CD14-positive monocyte (primary cell): ENCODE results near the gene AGFG2. TPM values are rescaled to one million over a fixed set of nuclear protein-coding genes. Genes with fewer than 3 reads are reported as not detected.

Experiments used
- DNase-seq, 3 donors: peaks; one replicate each; pipeline ENCODE4 v3.0.0-alpha.2; 2011 to 2022
- H2AFZ ChIP-seq: 2 replicates; pipeline ENCODE4 v1.6.0; 2012; ENCODE audit warnings: mild to moderate bottlenecking, low read depth, low read length, inconsistent platforms; ENCODE audit not compliant: insufficient read depth, poor library complexity, severe bottlenecking
- H3K27ac ChIP-seq, 2 donors: 1 replicate in 1 of 2; 2 replicates in 1 of 2; pipeline ENCODE4 v1.5.1; 2012 to 2013; ENCODE audit warnings: low read length in 2 of 2, control low read depth in 1 of 2, inconsistent platforms in 1 of 2, low read depth in 1 of 2, mild to moderate bottlenecking in 1 of 2
- H3K27me3 ChIP-seq, 2 donors: one replicate each; pipeline versions ENCODE4 v1.6.0 to v1.6.1; 2011 to 2013; ENCODE audit warnings: low read length in 2 of 2; ENCODE audit not compliant: control insufficient read depth in 2 of 2, insufficient read depth in 2 of 2
- H3K36me3 ChIP-seq, 2 donors: replicated peaks in 1 of 2; 1 replicate in 1 of 2; 2 replicates in 1 of 2; pipeline versions ENCODE4 v1.5.1 to v1.6.1; 2012 to 2013; ENCODE audit warnings: low read length in 2 of 2, control low read depth in 1 of 2, inconsistent platforms in 1 of 2, mild to moderate bottlenecking in 1 of 2; ENCODE audit not compliant: insufficient read depth in 2 of 2, control insufficient read depth in 1 of 2
- H3K4me1 ChIP-seq, 2 donors: 1 replicate in 1 of 2; 2 replicates in 1 of 2; pipeline versions ENCODE4 v1.5.1 to v1.6.1; 2012 to 2013; ENCODE audit warnings: low read length in 2 of 2, control low read depth in 1 of 2, inconsistent platforms in 1 of 2, mild to moderate bottlenecking in 1 of 2, moderate library complexity in 1 of 2; ENCODE audit not compliant: insufficient read depth in 2 of 2, control insufficient read depth in 1 of 2
- H3K4me2 ChIP-seq: replicated peaks from 2 replicates; pipeline ENCODE3; 2012; ENCODE audit warnings: low read length, moderate library complexity, mild to moderate bottlenecking; ENCODE audit not compliant: poor library complexity, severe bottlenecking; ENCODE audit errors: extremely low read depth
- H3K4me3 ChIP-seq, 3 experiments: fragments of 200-600 bp in 1 of 3; sonication (generic) in 1 of 3; replicated peaks in 1 of 3; 1 replicate in 2 of 3; 2 replicates in 1 of 3; pipeline ENCODE4 v1.5.1; 2011 to 2013; ENCODE audit warnings: low read length in 3 of 3, mild to moderate bottlenecking in 3 of 3, control low read depth in 2 of 3, low read depth in 2 of 3, inconsistent platforms in 1 of 3, moderate library complexity in 1 of 3
- H3K79me2 ChIP-seq: 2 replicates; pipeline ENCODE4 v1.6.0; 2012; ENCODE audit warnings: mild to moderate bottlenecking, control low read depth, inconsistent platforms, low read length, moderate library complexity; ENCODE audit not compliant: insufficient read depth
- H3K9ac ChIP-seq: 2 replicates; pipeline ENCODE4 v1.6.0; 2017; ENCODE audit warnings: low read length, mild to moderate bottlenecking; ENCODE audit not compliant: insufficient read depth, poor library complexity, severe bottlenecking
- H3K9me3 ChIP-seq, 2 donors: replicated peaks in 1 of 2; 1 replicate in 1 of 2; 2 replicates in 1 of 2; pipeline versions ENCODE4 v1.5.1 to v1.6.1; 2012 to 2013; ENCODE audit warnings: low read length in 2 of 2, control low read depth in 1 of 2; ENCODE audit not compliant: control insufficient read depth in 1 of 2, insufficient read depth in 1 of 2
- H4K20me1 ChIP-seq: 2 replicates; pipeline ENCODE4 v1.6.0; 2012; ENCODE audit warnings: mild to moderate bottlenecking, low read length, control low read depth, moderate library complexity; ENCODE audit not compliant: insufficient read depth
- H3K27ac Mint-ChIP-seq, 7 donors: one replicate each; pipeline ENCODE4 v1.8.0; 2020; ENCODE audit warnings: mild to moderate bottlenecking in 7 of 7, mixed read lengths in 7 of 7, moderate library complexity in 6 of 7, inconsistent platforms in 2 of 7
- H3K27me3 Mint-ChIP-seq, 3 donors: one replicate each; pipeline ENCODE4 v1.8.0; 2021 to 2022; ENCODE audit warnings: low read depth in 3 of 3, mild to moderate bottlenecking in 3 of 3, mixed read lengths in 3 of 3, moderate library complexity in 3 of 3, inconsistent platforms in 1 of 3
- H3K36me3 Mint-ChIP-seq, 2 donors: one replicate each; pipeline ENCODE4 v1.8.0; 2020; ENCODE audit warnings: mixed read lengths in 2 of 2, inconsistent platforms in 1 of 2, mild to moderate bottlenecking in 1 of 2
- H3K4me1 Mint-ChIP-seq: one replicate; pipeline ENCODE4 v1.8.0; 2020; ENCODE audit warnings: mild to moderate bottlenecking, mixed read lengths
- H3K4me3 Mint-ChIP-seq, 2 donors: one replicate each; pipeline ENCODE4 v1.8.0; 2020; ENCODE audit warnings: mild to moderate bottlenecking in 2 of 2, mixed read lengths in 2 of 2, moderate library complexity in 1 of 2
- H3K9me3 Mint-ChIP-seq, 7 donors: one replicate each; pipeline ENCODE4 v1.8.0; 2020 to 2022; ENCODE audit warnings: mixed read lengths in 7 of 7, mild to moderate bottlenecking in 6 of 7, moderate library complexity in 6 of 7, inconsistent platforms in 2 of 7
- WGBS: methylation state at CpG from one replicate; pipeline ENCODE4 v1.1.5; 2013; ENCODE audit warnings: missing lambda C conversion rate; ENCODE audit not compliant: insufficient coverage; 5-methylcytosine and 5-hydroxymethylcytosine counted together
- intact Hi-C, 2 donors: fragments of 100-400 bp; cut with micrococcal nuclease; formaldehyde crosslinking; loops; one replicate each; pipeline versions ENCODE4 v1.15.0 to v1.15.1; 2023
- polyA plus RNA-seq, 3 donors: library from polyadenylated mRNA; depleted of rRNA in 1 of 3; unstranded in 2 of 3; stranded (reverse) in 1 of 3; fragments of 300-500 nt in 2 of 3; fragments of >200 nt in 1 of 3; fragmentation: Illumina TruSeq in 2 of 3; gene quantifications; 1 replicate in 2 of 3; 2 replicates in 1 of 3; pipeline ENCODE4 v1.2.3, GENCODE V29; 2012 to 2021
- TF ChIP-seq, protein P1 (sequence below): fragments of 200-600 bp; IDR thresholded peaks from one replicate; pipeline ENCODE4 v1.8.0; 2022; ENCODE audit warnings: antibody characterized with exemption, mild to moderate bottlenecking

AGFG2 gene
- polyA plus RNA-seq, 3 donors: 1.3 to 1.8 (median 1.8) TPM

- Mint-ChIP-seq H3K27me3 (peaks cover 2 to 8% (median 7%) of the 10 kb centered on the region in 3 donors), H3K27ac (no peak overlapping the region), H3K9me3 (no peaks in the 10 kb centered on the region), H3K4me1 (peaks cover 2% of the 10 kb centered on the region), H3K36me3 (no peaks in the 10 kb centered on the region), H3K4me3 (no peak overlapping the region)
- H3K9me3 ChIP-seq: no peaks in the 10 kb centered on the region
- H3K4me1 ChIP-seq: no peaks in the 10 kb centered on the region
- H3K27ac ChIP-seq: no peak overlapping the region
- H4K20me1 ChIP-seq: no peaks in the 10 kb centered on the region
- no peak overlapping the region for H3K4me3 ChIP-seq
- H3K4me2 ChIP-seq: no peak overlapping the region
- no peak overlapping the region for H3K9ac ChIP-seq
- DNase-seq: no peak
- WGBS: 96% methylated on average over 15 of the region's 15 CpGs
- intact Hi-C loops: no loop called here
- no peaks in the 10 kb centered on the region for H3K27me3 ChIP-seq
- TF ChIP-seq, protein P1, sequence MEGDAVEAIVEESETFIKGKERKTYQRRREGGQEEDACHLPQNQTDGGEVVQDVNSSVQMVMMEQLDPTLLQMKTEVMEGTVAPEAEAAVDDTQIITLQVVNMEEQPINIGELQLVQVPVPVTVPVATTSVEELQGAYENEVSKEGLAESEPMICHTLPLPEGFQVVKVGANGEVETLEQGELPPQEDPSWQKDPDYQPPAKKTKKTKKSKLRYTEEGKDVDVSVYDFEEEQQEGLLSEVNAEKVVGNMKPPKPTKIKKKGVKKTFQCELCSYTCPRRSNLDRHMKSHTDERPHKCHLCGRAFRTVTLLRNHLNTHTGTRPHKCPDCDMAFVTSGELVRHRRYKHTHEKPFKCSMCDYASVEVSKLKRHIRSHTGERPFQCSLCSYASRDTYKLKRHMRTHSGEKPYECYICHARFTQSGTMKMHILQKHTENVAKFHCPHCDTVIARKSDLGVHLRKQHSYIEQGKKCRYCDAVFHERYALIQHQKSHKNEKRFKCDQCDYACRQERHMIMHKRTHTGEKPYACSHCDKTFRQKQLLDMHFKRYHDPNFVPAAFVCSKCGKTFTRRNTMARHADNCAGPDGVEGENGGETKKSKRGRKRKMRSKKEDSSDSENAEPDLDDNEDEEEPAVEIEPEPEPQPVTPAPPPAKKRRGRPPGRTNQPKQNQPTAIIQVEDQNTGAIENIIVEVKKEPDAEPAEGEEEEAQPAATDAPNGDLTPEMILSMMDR: no peak
- no peaks in the 10 kb centered on the region for H3K36me3 ChIP-seq
- H2AFZ ChIP-seq: no peak overlapping the region
- H3K79me2 ChIP-seq: no peaks in the 10 kb centered on the region
Observed at GRCh38 chr7:100509231-100509630, 29.8 kb upstream of the AGFG2 start.

DNA sequence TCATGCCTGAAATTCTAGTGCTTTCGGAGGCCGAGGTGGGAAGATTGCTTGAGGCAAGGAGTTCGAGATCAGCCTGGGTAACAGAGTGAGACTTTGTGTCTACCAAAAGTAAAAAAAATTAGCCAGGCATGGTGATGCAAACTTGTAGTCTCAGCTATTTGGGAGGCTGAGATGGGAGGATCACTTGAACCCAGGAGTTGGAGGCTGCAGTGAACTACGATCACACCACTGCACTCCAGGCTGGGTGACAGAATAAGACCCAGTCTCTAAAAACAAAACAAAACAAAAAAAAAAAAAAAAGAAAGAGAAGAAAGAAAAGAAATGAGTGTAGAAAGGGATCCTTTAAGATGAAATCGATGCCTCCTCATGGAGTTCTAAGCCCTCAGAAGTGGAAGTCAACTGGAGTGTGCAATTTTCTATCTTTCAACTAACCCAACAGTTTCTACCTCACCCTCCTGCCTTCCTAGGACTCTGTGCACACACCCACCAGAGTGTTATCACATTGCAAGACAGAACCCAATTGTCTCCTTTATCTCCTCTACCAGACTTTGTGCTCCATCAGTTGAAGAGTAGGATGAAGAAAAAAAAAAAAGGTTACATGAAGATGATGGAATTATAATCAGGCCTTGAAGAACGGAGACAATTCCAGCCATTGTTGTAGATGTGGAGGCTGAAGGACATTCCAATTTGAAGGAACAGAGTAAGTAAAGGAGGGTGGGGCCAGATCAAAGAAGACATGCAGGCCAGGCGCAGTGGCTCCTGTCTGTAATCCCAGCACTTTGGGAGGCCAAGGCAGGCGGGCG lies 28.4 kb upstream of the AGFG2 start:
- Histone ChIP-seq H3K4me3 (no peak overlapping the region), H3K9ac (no peak overlapping the region), H3K79me2 (no peaks in the 10 kb centered on the region), H2AFZ (no peak overlapping the region), H3K4me1 (peaks cover 3 to 4% of the 10 kb centered on the region in 2 donors), H3K27ac (no peak overlapping the region), H3K9me3 (no peaks in the 10 kb centered on the region), H3K27me3 (no peaks in the 10 kb centered on the region), H3K36me3 (no peaks in the 10 kb centered on the region), H4K20me1 (no peaks in the 10 kb centered on the region), H3K4me2 (no peak overlapping the region)
- H3K4me1 Mint-ChIP-seq: peaks cover 8% of the 10 kb centered on the region
- 100% methylated on average over 4 of the region's 9 CpGs for WGBS
- H3K36me3 Mint-ChIP-seq: no peaks in the 10 kb centered on the region
- no peaks in the 10 kb centered on the region for H3K9me3 Mint-ChIP-seq
- TF ChIP-seq, protein P1: no peak
- H3K27me3 Mint-ChIP-seq: peaks cover 2 to 8% (median 7%) of the 10 kb centered on the region in 3 donors
- intact Hi-C loops: loop anchor here in 1 of 2 donors (5.0 kb wide), 1 partner anchor 37 kb away; no protein-coding TSS in a partner anchor
- no peak overlapping the region for H3K27ac Mint-ChIP-seq
- no peak overlapping the region for H3K4me3 Mint-ChIP-seq
- DNase-seq: no peak
